HEK293 (cell line): ENCODE data around the gene FBXW5.

Experiments
- GLI4 ChIP-seq: fragments of 450-650 bp; formaldehyde crosslinking; IDR thresholded peaks from 2 replicates; pipeline ENCODE4 v1.5.1; 2016; ENCODE audit warnings: missing biosample characterization, missing genetic modification characterization
- ZNF121 ChIP-seq: fragments of 450-650 bp; formaldehyde crosslinking; IDR thresholded peaks from 2 replicates; pipeline ENCODE4 v1.5.1; 2016; ENCODE audit warnings: missing biosample characterization, missing genetic modification characterization
- TF ChIP-seq, protein P1 (sequence below): fragments of 450-650 bp; formaldehyde crosslinking; IDR thresholded peaks from 2 replicates; pipeline ENCODE4 v1.5.1; 2016; ENCODE audit warnings: missing biosample characterization, missing genetic modification characterization

DNA sequence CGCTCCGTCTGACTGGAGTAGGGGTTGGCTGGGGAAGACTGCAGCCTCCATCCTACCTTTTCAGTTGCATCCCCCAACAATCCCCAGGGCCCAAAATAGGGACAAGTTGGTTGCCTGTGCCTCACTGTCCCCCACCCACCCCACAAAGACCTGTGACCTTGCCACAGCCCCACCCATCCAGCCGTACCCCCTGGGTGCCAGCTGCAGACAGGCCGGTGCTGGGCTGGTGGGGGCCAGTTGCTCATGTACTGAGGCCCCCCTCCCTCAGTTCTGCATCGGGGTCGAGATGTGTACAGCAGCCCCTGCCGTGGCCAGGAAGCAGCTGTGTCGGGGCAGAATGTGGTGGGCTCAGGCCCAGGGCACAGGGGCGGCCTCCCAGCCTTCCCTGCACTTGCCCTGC is 38.6 kb upstream of the FBXW5 start:
- no peak for TF ChIP-seq ZNF121 (tag by site-specific recombination)
- no peak for TF ChIP-seq GLI4 (tag by site-specific recombination)
- TF ChIP-seq, protein P1, sequence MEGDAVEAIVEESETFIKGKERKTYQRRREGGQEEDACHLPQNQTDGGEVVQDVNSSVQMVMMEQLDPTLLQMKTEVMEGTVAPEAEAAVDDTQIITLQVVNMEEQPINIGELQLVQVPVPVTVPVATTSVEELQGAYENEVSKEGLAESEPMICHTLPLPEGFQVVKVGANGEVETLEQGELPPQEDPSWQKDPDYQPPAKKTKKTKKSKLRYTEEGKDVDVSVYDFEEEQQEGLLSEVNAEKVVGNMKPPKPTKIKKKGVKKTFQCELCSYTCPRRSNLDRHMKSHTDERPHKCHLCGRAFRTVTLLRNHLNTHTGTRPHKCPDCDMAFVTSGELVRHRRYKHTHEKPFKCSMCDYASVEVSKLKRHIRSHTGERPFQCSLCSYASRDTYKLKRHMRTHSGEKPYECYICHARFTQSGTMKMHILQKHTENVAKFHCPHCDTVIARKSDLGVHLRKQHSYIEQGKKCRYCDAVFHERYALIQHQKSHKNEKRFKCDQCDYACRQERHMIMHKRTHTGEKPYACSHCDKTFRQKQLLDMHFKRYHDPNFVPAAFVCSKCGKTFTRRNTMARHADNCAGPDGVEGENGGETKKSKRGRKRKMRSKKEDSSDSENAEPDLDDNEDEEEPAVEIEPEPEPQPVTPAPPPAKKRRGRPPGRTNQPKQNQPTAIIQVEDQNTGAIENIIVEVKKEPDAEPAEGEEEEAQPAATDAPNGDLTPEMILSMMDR (tag by site-specific recombination), result no peak
